Measurements from ENCODE around the gene FBXO30. TPM values are rescaled to one million over a fixed set of nuclear protein-coding genes. Genes with fewer than 3 reads are reported as not detected.

The FBXO30 gene
- total RNA-seq, 2 donors from 2014 or later = 5.4 to 9.0 TPM

- TF ChIP-seq, protein P1, sequence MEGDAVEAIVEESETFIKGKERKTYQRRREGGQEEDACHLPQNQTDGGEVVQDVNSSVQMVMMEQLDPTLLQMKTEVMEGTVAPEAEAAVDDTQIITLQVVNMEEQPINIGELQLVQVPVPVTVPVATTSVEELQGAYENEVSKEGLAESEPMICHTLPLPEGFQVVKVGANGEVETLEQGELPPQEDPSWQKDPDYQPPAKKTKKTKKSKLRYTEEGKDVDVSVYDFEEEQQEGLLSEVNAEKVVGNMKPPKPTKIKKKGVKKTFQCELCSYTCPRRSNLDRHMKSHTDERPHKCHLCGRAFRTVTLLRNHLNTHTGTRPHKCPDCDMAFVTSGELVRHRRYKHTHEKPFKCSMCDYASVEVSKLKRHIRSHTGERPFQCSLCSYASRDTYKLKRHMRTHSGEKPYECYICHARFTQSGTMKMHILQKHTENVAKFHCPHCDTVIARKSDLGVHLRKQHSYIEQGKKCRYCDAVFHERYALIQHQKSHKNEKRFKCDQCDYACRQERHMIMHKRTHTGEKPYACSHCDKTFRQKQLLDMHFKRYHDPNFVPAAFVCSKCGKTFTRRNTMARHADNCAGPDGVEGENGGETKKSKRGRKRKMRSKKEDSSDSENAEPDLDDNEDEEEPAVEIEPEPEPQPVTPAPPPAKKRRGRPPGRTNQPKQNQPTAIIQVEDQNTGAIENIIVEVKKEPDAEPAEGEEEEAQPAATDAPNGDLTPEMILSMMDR (IDR thresholded peaks at IDR 0.05) = no peak
- Histone ChIP-seq H3K27me3 (no peaks in the 10 kb centered on the region), H3K36me3 (no peaks in the 10 kb centered on the region), H3K4me1 (no peaks in the 10 kb centered on the region), H3K4me3 (no peak overlapping the region), H3K27ac (no peak overlapping the region), H3K9me3 (no peaks in the 10 kb centered on the region), H3K9ac (ENCODE audit: low read depth in 2 of 2, low read length in 2 of 2) (no peak overlapping the region)
- DNase-seq = no peak
- intact Hi-C loops (cut with DNase I) = no loop called here
Measured at GRCh38 chr6:145811741-145812140, 2.9 kb downstream of the FBXO30 start.

GRCh38 chr6:145809785-145810184, 4.8 kb downstream of the FBXO30 start:
- Histone ChIP-seq H3K4me1 (no peaks in the 10 kb centered on the region), H3K27me3 (no peaks in the 10 kb centered on the region), H3K36me3 (no peaks in the 10 kb centered on the region), H3K27ac (no peak overlapping the region), H3K9me3 (no peaks in the 10 kb centered on the region), H3K9ac (ENCODE audit: low read depth in 2 of 2, low read length in 2 of 2) (no peak overlapping the region), H3K4me3 (no peak overlapping the region)
- no peak for DNase-seq
- TF ChIP-seq, protein P1 (IDR thresholded peaks at IDR 0.05) = no peak
- intact Hi-C loops (cut with DNase I) = no loop called here

- Histone ChIP-seq H3K9me3 (no peaks in the 10 kb centered on the region), H3K4me3 (no peak overlapping the region), H3K36me3 (no peaks in the 10 kb centered on the region), H3K27ac (no peak overlapping the region), H3K9ac (ENCODE audit: low read depth in 2 of 2, low read length in 2 of 2) (no peak overlapping the region), H3K27me3 (no peaks in the 10 kb centered on the region), H3K4me1 (no peaks in the 10 kb centered on the region)
- TF ChIP-seq, protein P1 (IDR thresholded peaks at IDR 0.05) = no peak
- intact Hi-C loops (cut with DNase I) = no loop called here
- no peak for DNase-seq
Measured at GRCh38 chr6:145809211-145809610, 5.4 kb downstream of the FBXO30 start.

DNA sequence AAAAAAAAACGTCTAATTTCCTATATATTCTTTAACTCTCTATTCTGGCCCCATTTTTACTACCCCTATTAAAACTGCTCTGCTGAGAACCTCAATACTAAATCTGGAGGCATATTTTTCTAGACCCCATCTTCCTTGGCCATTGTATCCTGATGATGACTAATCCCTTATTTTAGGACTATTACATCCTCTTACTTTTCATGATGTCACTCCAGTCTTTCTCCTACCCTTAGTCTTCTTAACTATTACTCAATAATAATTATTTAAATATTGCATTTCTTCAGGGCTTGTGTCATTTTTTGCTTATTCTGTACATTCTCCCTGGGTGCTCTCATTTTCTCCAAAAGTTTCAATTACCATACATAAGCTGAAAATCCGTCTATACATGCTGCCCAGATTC, 6.4 kb downstream of the FBXO30 start:
- H3K4me3 ChIP-seq = no peak overlapping the region
- H3K27ac ChIP-seq = no peak overlapping the region

GRCh38 chr6:145802141-145802540, 12.5 kb downstream of the FBXO30 start:
- no peak overlapping the region for H3K4me3 ChIP-seq
- DNase-seq = no peak
- H3K27me3 ChIP-seq = no peaks in the 10 kb centered on the region
- TF ChIP-seq, protein P1 (IDR thresholded peaks at IDR 0.05) = no peak
- no peaks in the 10 kb centered on the region for H3K36me3 ChIP-seq
- H3K9ac ChIP-seq (ENCODE audit: low read depth in 2 of 2, low read length in 2 of 2) = no peak overlapping the region
- no peak overlapping the region for H3K27ac ChIP-seq
- intact Hi-C loops (cut with DNase I) = no loop called here
- no peaks in the 10 kb centered on the region for H3K9me3 ChIP-seq
- H3K4me1 ChIP-seq = no peaks in the 10 kb centered on the region

More for the DNA sequence above, 6.4 kb downstream of the FBXO30 start:
- Histone ChIP-seq H3K9me3 (no peaks in the 10 kb centered on the region), H3K27me3 (no peaks in the 10 kb centered on the region), H3K4me1 (no peaks in the 10 kb centered on the region), H3K36me3 (no peaks in the 10 kb centered on the region), H3K9ac (ENCODE audit: low read depth in 2 of 2, low read length in 2 of 2) (no peak overlapping the region)
- intact Hi-C loops (cut with DNase I) = no loop called here
- DNase-seq = no peak
- TF ChIP-seq, protein P1 (IDR thresholded peaks at IDR 0.05) = no peak

DNA sequence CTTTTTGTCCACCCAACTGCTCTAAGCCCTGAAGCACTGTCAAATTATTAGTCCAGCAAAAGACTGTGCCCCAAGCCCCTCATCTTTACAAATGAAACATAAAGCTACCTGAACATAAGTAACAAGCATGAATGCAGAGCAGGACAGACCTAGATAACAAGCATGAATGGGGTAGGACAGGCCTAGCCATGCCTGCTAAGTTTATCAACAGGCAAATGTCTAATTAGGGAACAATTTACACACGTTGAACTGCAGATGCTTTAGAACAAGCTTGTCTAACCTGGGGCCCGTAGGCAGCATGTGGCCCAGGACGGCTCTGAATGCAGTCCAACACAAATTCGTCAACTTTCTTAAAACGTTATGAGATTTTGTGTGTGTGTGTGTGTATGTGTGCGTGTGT, 13.6 kb downstream of the FBXO30 start:
- no peak overlapping the region for H3K4me3 ChIP-seq
- H3K9me3 ChIP-seq = no peaks in the 10 kb centered on the region
- DNase-seq = no peak
- TF ChIP-seq, protein P1 (IDR thresholded peaks at IDR 0.05) = no peak
- no peaks in the 10 kb centered on the region for H3K36me3 ChIP-seq
- no peaks in the 10 kb centered on the region for H3K27me3 ChIP-seq
- H3K27ac ChIP-seq = no peak overlapping the region
- H3K4me1 ChIP-seq = no peaks in the 10 kb centered on the region
- intact Hi-C loops (cut with DNase I) = no loop called here
- no peak overlapping the region for H3K9ac ChIP-seq (ENCODE audit: low read depth in 2 of 2, low read length in 2 of 2)

Measured in colonic mucosa (tissue), 4 donors.